GM10266 (cell line): ENCODE results near the gene KCNC3.
"Not testable (repeated sequence)": the region's sequence is repeated elsewhere in the genome, so short reads cannot be mapped to it uniquely, and the experiment has no call there.

Source experiments
- DNase-seq: peaks from one replicate; pipeline ENCODE4 v3.0.0; 2012; ENCODE audit errors: extremely low spot score
- CTCF ChIP-seq: IDR thresholded peaks from 2 replicates; pipeline ENCODE4 v1.5.1; 2012; ENCODE audit warnings: mild to moderate bottlenecking, low read depth; ENCODE audit not compliant: control insufficient read depth, insufficient read depth; ENCODE audit errors: missing control alignments

Gene KCNC3

GRCh38 chr19:50359328-50359818 is 30.2 kb upstream of the KCNC3 start:
- DNase-seq = no peak
- no peak for TF ChIP-seq CTCF

- no peak for TF ChIP-seq CTCF
- peak; percentile 85 for DNase-seq
Observed at GRCh38 chr19:50358483-50359327, 29.5 kb upstream of the KCNC3 start.

- DNase-seq = peak; percentile 47
- TF ChIP-seq CTCF = peak; percentile 82
Observed at GRCh38 chr19:50357178-50358100, 28.3 kb upstream of the KCNC3 start.

GRCh38 chr19:50356691-50357177 is 27.6 kb upstream of the KCNC3 start:
- no peak for DNase-seq
- no peak for TF ChIP-seq CTCF

- not testable (repeated sequence) for DNase-seq
Observed at GRCh38 chr19:50353487-50353880, 24.3 kb upstream of the KCNC3 start.

- no peak for TF ChIP-seq CTCF
- no peak for DNase-seq
Observed at GRCh38 chr19:50352242-50352641, 23.1 kb upstream of the KCNC3 start.

- no peak for TF ChIP-seq CTCF
- DNase-seq = no peak
Observed at GRCh38 chr19:50349277-50350057, 20.3 kb upstream of the KCNC3 start.

GRCh38 chr19:50347089-50347581 is 18.0 kb upstream of the KCNC3 start:
- not testable (repeated sequence) for DNase-seq
